Osteoblast (primary cell): ENCODE results near the gene WDR3. TPM values are rescaled to one million over a fixed set of nuclear protein-coding genes. Genes with fewer than 3 reads are reported as not detected.

ENCODE experiments used
- DNase-seq: peaks from one replicate; pipeline ENCODE4 v3.0.0; 2011; ENCODE audit warnings: low spot score, mixed read lengths; ENCODE audit not compliant: insufficient read length; ENCODE audit errors: missing footprints
- H2AFZ ChIP-seq: 2 replicates; pipeline ENCODE4 v1.6.0; 2011; ENCODE audit warnings: mild to moderate bottlenecking, low read length
- H3K27ac ChIP-seq: 2 replicates; pipeline ENCODE4 v1.5.1; 2011; ENCODE audit warnings: mild to moderate bottlenecking, low read depth, low read length, moderate library complexity
- H3K27me3 ChIP-seq: 2 replicates; pipeline ENCODE4 v1.6.0; 2012; ENCODE audit warnings: mild to moderate bottlenecking, control low read depth, inconsistent platforms, low read length, moderate library complexity; ENCODE audit not compliant: insufficient read depth
- H3K36me3 ChIP-seq: 2 replicates; pipeline ENCODE4 v1.5.1; 2011; ENCODE audit warnings: mild to moderate bottlenecking, low read length, control low read depth, moderate library complexity; ENCODE audit not compliant: insufficient read depth
- H3K4me1 ChIP-seq: 2 replicates; pipeline ENCODE4 v1.5.1; 2011; ENCODE audit warnings: mild to moderate bottlenecking, low read length, control low read depth, moderate library complexity; ENCODE audit not compliant: insufficient read depth
- H3K4me2 ChIP-seq: 2 replicates; pipeline ENCODE4 v1.6.0; 2011; ENCODE audit warnings: mild to moderate bottlenecking, low read length; ENCODE audit not compliant: insufficient read depth
- H3K4me3 ChIP-seq: fragments of 200-600 bp; sonication (generic); 3 replicates; pipeline ENCODE4 v1.5.1; 2012; ENCODE audit warnings: mild to moderate bottlenecking, low read length, inconsistent platforms; ENCODE audit not compliant: insufficient read depth
- H3K79me2 ChIP-seq: 2 replicates; pipeline ENCODE4 v1.6.0; 2012; ENCODE audit warnings: mild to moderate bottlenecking, low read length, control low read depth, inconsistent platforms; ENCODE audit not compliant: insufficient read depth
- H3K9me3 ChIP-seq: 2 replicates; pipeline ENCODE4 v1.5.1; 2011; ENCODE audit warnings: low read depth, low read length, control low read depth
- H4K20me1 ChIP-seq: 2 replicates; pipeline ENCODE4 v1.6.0; 2012; ENCODE audit warnings: mild to moderate bottlenecking, low read length, control low read depth; ENCODE audit not compliant: insufficient read depth
- total RNA-seq: library from RNA; depleted of rRNA; stranded (reverse); fragments of >200 nt; gene quantifications from 2 replicates; pipeline ENCODE4 v1.2.3, GENCODE V29; 2012
- TF ChIP-seq, protein P1 (sequence below): IDR thresholded peaks from 2 replicates; pipeline ENCODE4 v1.5.1; 2011; ENCODE audit warnings: mild to moderate bottlenecking, low read depth, low read length, moderate library complexity; ENCODE audit errors: extremely low read depth

WDR3 gene
- total RNA-seq, 1 donor, result 11.2 TPM

DNA sequence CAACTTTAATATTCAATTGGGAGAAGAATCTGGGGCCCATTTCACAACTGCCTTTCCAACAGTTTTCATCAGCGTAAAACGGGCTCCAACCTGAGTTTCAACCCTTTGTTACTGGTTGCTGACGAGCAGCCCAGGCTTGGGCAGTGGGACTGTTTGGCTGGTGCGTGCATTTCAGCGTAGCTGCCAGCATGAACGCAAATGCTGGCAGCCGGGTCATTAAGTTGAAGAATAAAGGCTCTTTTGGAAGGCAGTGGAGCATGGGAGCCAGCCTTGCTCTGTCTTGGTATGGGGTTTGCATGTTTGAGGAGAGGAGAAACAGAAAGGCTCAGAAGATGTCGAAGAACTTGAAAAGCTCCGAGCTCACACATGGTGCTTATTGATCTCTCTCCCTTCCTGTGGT, 40.7 kb downstream of the WDR3 start:
- H3K36me3 ChIP-seq, result no peaks in the 10 kb centered on the region
- no peak overlapping the region for H3K27ac ChIP-seq
- no peaks in the 10 kb centered on the region for H4K20me1 ChIP-seq
- no peaks in the 10 kb centered on the region for H3K9me3 ChIP-seq
- no peaks in the 10 kb centered on the region for H3K79me2 ChIP-seq
- no peak overlapping the region for H2AFZ ChIP-seq
- TF ChIP-seq, protein P1, sequence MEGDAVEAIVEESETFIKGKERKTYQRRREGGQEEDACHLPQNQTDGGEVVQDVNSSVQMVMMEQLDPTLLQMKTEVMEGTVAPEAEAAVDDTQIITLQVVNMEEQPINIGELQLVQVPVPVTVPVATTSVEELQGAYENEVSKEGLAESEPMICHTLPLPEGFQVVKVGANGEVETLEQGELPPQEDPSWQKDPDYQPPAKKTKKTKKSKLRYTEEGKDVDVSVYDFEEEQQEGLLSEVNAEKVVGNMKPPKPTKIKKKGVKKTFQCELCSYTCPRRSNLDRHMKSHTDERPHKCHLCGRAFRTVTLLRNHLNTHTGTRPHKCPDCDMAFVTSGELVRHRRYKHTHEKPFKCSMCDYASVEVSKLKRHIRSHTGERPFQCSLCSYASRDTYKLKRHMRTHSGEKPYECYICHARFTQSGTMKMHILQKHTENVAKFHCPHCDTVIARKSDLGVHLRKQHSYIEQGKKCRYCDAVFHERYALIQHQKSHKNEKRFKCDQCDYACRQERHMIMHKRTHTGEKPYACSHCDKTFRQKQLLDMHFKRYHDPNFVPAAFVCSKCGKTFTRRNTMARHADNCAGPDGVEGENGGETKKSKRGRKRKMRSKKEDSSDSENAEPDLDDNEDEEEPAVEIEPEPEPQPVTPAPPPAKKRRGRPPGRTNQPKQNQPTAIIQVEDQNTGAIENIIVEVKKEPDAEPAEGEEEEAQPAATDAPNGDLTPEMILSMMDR, result no peak
- no peak for DNase-seq
- H3K27me3 ChIP-seq, result no peaks in the 10 kb centered on the region
- H3K4me2 ChIP-seq, result no peak overlapping the region
- H3K4me3 ChIP-seq, result no peak overlapping the region
- H3K4me1 ChIP-seq, result peaks cover 4% of the 10 kb centered on the region

DNA sequence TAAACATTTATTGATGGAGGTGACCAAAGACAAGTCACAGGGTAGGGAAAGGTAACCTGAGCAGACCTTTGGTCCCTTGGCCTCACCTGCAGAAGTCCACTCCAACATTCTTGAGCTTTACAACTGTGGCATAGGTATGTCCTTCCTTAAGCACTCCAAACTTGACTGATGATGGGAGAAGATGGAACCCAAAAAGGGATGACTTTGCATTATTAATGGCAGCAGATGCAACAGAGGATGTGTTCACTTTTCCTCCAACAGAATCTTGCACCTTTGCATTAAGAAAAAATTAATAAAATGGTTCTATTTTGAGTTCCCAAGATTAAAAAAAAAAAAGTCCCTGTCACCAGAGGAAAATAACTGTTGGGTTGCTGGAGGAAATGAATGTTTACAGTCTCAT, 42.2 kb downstream of the WDR3 start:
- no peak overlapping the region for H3K4me3 ChIP-seq
- H2AFZ ChIP-seq, result no peak overlapping the region
- TF ChIP-seq, protein P1, result no peak
- H3K4me2 ChIP-seq, result no peak overlapping the region
- H3K27me3 ChIP-seq, result no peaks in the 10 kb centered on the region
- no peak overlapping the region for H3K27ac ChIP-seq
- peaks cover 4% of the 10 kb centered on the region for H3K4me1 ChIP-seq
- no peak for DNase-seq
- no peaks in the 10 kb centered on the region for H3K36me3 ChIP-seq
- no peaks in the 10 kb centered on the region for H4K20me1 ChIP-seq
- H3K79me2 ChIP-seq, result no peaks in the 10 kb centered on the region
- H3K9me3 ChIP-seq, result no peaks in the 10 kb centered on the region

DNA sequence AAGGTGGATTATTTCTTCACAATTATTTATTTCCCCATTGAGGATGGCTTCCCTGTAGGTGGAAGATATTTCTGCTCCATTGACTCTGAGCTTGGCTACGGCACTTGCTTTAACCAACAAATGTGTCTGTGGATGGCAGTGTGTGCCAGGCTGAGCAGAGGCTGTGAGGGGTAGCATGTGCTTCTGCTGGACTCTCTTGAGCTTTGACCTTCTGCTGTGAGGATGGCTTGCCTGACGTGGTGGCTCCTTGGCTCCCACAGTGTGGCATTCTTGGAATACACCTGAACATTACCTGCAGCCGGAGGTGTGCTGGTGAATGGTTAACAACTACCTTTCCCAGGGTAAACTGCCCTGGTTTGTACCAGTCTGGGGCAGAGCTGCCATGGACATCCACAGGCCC, 46.8 kb downstream of the WDR3 start:
- H3K4me2 ChIP-seq, result no peak overlapping the region
- H3K27me3 ChIP-seq, result no peaks in the 10 kb centered on the region
- H3K9me3 ChIP-seq, result no peaks in the 10 kb centered on the region
- H2AFZ ChIP-seq, result no peak overlapping the region
- no peaks in the 10 kb centered on the region for H3K4me1 ChIP-seq
- no peaks in the 10 kb centered on the region for H3K36me3 ChIP-seq
- TF ChIP-seq, protein P1, result no peak
- no peaks in the 10 kb centered on the region for H3K79me2 ChIP-seq
- no peaks in the 10 kb centered on the region for H4K20me1 ChIP-seq
- no peak overlapping the region for H3K4me3 ChIP-seq
- H3K27ac ChIP-seq, result no peak overlapping the region
- no peak for DNase-seq

DNA sequence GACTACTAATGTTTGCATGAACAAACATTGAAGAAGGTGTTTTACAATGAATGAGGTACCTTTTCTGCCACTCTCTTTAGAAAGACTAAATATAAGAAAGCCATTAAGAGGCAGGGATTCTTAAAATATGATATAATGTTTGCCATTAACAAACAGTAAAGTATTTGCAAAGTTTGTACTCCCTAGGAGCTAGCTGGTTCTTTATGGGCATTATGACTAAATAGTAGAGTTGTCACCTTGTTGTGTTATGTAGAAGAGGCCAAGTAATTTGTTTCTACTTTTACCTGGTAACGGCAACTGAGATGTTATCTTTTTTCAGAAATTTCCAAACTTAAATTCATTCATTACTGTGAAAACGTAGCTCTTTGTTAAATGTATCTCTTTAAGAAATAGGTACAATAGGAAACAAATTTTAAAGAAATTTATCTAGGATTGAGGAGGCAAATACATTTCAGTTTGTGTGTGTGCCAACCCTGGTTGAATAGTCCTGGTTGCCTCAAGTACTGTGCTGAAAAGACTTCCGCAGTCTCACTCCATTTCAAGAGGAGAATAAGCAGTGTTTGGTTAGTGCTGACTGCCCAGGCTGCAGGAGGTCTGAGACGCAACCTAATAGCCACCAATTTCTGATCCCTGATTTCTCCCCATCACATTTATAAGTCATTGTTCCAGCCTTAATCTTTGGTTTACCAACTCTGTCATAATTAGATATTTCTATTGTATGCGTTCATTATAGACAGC, 52.1 kb downstream of the WDR3 start:
- Histone ChIP-seq H3K4me2 (no peak overlapping the region), H3K36me3 (no peaks in the 10 kb centered on the region), H3K4me1 (no peaks in the 10 kb centered on the region), H3K27ac (no peak overlapping the region), H3K4me3 (no peak overlapping the region), H2AFZ (no peak overlapping the region), H3K27me3 (no peaks in the 10 kb centered on the region), H3K9me3 (no peaks in the 10 kb centered on the region), H3K79me2 (no peaks in the 10 kb centered on the region), H4K20me1 (no peaks in the 10 kb centered on the region)
- DNase-seq, result no peak
- TF ChIP-seq, protein P1, result no peak
